Frontal cortex (tissue), 4 donors: ENCODE results near the gene RALGAPB. TPM values are rescaled to one million over a fixed set of nuclear protein-coding genes. Genes with fewer than 3 reads are reported as not detected.
"Not testable (repeated sequence)": the region's sequence is repeated elsewhere in the genome, so short reads cannot be mapped to it uniquely, and the experiment has no call there.

Experiments used
- DNase-seq, 2 donors: peaks; one replicate each; pipeline ENCODE4 v3.0.0; 2012; ENCODE audit warnings: low spot score in 2 of 2
- FAIRE-seq: peaks from 2 replicates; lab custom pipeline; 2012; peaks lifted over from hg19 to GRCh38; lab: Jason Lieb, UNC
- total RNA-seq: library from RNA; depleted of rRNA; stranded (reverse); fragments of >200 nt; gene quantifications from one replicate; pipeline ENCODE4 v1.2.3, GENCODE V29; 2014
- donor health status: control.
- donor health status: control.
- donor health status: control.

RALGAPB gene
- total RNA-seq, 1 donor from 2014 or later, result 35.5 TPM

DNA sequence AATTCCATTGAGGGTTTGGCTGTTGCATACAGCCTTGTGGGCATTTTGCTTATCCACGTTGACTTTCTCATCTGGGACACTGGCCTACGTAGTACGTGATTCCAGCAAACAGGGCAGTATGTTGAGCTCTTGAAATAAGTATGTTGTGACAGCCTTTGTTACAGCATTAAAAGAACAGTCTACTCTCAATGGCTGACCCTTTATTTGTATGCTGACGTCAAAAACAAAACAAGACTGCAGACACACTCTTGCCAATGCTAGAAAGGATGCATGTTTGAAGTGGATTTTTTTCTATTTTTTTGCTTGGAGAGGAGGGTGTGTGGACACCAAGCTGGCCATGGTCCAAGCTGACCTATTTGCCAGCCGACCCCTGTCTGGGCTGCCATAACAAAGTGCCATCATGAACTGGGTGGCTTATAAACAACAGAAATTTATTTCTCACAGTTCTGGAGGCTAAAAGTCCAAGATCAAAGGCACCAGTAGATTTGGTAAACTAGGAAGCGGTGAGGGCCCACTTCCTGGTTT, 26.7 kb upstream of the RALGAPB start:
- DNase-seq, result no peak
- FAIRE-seq, result no peak

DNA sequence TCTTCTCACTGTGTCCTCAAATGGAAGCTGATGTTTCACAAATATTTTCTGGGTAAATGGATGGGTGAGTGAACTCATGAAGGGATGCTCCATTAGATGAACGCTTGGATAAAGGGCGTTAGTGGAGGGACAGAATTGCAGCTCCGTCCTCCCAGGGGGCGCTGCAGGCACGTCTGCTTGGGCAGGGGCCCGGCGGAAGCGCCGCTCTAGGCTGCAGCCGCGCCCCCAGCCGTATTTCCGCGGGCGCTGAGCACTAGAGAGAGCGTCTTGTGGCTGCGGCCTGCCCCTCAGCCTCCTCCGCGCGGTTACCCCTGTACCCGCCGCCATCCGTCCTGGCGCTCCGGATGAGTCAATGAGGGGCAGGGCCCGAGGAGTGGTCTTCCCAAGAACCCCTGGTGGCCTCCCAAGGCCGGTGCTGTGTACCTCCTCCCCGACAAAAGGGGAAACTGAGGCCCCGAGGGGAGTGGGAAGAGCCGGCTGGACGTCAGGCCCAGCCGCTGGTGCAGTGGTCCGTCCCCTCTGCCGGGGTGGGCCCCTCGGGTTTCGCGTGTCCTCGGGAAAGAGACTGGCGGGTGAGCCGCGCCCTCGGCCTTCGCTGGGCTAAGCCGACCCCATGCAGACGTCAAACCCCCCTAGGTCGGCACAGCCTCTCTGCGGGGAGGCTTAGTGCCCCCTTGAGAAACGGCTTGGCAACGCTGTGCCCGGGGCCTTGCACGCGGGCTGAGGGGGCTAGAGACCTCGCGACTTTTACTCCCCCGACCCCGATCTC, 26.0 kb upstream of the RALGAPB start:
- DNase-seq, result peak; percentile 78 to 89

DNA sequence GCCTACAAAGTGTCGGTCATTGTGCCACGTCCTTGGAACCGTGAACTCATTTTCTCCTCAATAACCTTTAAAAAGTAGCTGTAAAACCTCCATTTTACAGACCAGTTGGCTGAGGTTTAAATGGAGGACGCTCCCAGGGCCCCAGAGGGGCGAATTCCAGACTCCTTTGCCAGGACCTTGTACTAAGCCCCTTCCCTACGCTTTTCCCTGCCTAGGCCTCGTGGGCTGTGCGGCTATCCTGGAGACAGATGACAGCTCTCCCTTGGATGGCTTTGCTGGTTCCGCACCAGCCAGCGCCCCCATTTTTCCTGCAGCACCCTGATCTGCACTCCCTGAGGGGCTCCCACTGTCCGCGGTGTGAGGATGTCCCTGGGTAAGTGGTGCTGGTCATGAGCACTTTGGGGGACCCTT, 25.4 kb upstream of the RALGAPB start:
- DNase-seq (no peak), FAIRE-seq (no peak)

More for the DNA sequence above, 26.0 kb upstream of the RALGAPB start:
- FAIRE-seq, result no peak

DNA sequence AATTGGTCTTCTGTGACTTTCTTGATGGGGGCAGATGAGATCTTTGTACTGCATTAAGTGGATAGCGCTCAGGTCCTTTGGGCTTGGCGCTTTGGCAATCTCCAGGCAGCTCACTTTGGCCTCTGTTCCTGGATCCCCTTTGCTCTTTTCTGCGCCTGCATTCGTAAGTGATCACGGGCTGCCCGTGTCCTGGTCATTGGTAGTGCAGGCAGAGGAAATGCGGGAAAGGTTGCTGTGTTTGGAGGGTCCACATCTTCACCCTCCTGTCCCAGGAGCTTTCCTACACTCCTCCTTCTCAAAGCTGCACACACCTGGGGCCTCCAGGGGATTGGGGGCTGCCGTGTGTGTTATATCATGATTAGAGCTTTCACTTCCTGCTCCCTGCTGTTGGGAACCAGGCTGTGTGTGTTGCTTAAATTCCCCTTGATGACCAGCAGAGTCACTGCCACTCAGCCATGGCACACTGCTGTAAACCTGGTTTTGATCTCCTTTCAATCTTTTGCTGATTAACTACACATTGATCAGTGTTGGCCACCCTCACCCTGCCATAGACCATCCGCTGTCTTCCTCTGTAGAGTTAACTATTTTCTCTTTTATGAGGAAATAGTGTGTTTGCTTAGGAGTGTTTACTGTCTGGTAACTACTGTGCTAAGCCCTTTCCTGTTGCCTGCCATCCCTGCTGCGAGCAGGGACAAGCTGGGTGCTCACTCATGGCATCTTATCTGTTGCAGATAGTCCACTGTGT, 24.5 kb upstream of the RALGAPB start:
- FAIRE-seq, result no peak
- DNase-seq, result no peak

DNA sequence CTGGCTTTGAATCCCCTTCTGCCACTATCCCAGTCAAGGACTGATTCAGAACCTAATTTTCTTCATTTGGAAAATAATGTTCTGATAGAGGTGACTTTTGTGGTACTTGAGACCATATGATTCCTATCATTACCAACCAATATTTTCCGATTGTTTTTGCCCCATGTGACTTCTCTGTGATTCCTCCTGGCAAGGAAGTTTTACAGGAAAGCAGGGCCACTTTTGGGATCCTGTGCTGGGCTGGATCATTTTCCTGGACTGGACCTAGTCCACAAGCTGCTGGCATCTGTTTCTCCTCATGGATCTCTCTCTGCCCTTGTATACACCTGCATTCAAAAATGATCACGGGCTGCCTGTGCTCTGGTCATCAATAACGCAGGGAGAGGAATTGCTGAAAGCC, 23.6 kb upstream of the RALGAPB start:
- DNase-seq, result no peak
- no peak for FAIRE-seq

DNA sequence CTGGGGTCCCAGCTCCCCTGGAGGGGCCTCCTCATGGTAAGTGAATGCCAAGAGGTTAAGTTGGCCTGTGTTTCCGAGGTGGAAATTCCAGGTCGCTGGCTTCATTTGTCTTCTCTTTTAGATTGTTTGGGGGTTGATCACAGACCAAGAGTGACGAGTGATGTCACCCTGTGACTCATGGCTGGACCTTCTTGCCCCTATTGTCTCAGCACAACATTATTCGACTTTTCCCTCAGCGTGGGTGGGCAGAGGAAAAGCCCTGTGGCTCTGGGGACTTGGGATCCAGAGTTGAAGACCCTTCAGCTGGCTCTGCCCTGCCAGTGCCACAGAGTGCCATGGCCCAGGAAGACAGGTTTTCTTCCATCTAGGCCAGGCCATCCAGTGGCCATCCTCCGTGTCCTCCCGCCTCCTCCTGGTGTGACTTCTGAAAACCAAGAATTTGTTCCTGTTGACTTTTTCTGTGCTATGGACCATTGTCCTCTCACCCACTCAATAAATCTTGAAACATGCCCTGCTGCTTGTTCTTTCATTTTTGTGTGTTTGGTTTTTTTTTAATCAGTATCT, 22.1 kb upstream of the RALGAPB start:
- DNase-seq, result no peak
- no peak for FAIRE-seq

DNA sequence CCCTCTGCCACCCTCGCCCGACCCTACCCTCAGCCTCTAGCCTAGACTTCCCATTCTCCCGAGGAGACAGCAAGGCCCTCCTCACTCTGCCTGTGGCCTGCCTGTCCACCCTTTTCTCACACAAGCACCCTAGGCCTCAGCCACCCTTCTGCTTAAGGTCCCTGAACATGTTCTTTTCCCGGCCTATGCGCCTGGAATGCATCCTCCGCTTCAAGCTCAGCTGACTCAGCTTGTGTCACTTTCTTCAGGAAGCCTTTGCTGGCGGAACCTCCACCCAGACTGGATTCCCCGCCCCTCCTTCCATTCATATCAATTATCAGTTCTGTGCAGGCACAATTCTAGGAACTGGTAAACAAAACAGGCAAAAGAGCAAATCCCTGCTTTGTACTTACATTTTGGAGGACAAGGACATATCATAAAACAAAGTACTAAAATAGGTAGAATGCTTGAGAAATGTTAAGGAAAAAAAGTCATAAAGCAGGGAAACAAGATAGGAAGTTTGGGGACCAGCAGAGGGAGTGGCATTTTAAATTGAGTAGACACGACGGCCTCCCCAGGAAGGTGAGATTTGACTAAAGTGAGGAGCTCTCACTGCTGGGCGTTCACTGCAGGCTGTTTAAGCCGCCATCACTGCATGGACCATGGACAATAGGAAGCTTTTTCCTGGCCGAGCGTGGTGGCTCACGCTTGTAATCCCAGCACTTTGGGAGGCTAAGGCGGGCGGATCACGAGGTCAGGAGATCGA, 19.6 kb upstream of the RALGAPB start:
- DNase-seq (no peak), FAIRE-seq (no peak)

DNA sequence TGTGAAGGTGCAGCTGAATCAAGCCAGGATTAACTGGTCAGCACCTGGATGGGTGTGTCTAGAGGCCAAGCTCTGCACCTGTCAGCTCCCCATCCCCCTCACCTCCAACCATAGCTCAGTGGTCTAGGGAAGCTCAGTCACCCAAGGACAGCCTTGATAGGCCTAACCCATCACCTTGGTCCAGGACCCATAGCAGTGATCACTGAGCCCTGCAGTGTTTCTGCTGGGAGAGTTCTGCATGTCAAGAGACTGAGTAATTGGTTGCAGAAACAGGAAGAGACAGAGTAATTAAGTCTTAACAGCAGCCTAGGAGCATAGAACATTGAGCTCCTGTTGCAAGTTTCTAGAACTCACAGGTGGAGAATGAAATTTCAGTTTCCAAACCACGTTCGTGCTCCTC, 18.7 kb upstream of the RALGAPB start:
- DNase-seq (no peak), FAIRE-seq (no peak)

DNA sequence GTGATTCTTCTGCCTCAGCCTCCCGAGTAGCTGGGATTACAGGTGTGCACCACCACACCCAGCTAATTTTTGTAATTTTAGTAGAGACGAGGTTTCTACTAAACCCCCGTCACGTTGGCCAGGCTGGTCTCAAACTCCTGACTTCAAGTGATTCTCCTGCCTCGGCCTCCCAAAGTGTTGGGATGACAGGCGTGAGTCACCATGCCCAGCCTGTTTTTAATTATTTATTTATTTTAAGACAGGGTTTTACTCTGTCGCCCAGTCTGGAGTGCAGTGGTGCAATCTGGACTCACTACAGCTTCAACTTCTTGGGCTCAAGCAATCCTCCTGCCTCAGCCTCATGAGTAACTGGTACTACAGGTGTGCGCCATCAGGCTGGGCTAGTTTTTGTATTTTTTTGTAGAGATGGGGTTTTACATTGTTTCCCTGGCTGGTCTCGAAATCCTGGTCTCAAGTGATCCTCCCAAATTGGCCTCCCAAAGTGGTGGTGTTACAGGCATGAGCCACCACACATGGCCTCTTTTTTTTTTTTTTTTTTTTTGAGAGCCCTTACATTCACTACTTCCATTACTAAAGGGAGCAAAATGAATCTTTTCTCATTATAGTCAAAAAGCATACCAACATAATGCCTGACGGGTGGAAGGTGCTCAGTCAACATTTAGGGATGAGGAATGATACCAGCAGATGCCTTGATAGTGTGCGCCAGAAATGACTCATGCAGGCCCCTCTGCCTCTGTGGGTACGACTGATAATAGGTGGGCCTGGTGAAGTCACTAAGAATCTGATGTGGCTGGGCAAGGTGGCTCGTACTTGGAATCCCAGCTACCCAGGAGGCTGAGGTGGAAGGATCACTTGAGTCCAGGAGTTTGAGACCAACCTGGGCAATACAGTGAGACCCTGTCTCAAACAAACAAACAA, 17.8 kb upstream of the RALGAPB start:
- FAIRE-seq, result no peak

DNA sequence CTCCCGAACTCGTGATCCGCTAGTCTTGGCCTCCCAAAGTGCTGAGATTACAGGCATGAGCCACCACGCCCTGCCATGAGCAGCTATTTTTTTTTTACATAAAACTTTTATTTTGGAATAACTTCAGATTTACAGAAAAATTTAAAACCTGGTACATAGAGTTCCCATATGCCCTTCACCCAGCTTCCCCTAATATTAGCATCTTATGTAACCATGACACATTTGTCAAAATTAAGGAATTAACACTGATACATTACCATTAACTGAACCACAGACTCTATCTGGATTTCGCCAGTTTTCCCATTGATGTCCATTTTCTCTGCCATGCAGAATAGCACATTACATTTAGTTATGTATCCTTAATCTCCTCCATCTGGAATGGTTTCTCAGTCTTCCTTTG, 14.3 kb upstream of the RALGAPB start:
- FAIRE-seq, result no peak

More for the DNA sequence above, 17.8 kb upstream of the RALGAPB start:
- DNase-seq, result no peak

DNA sequence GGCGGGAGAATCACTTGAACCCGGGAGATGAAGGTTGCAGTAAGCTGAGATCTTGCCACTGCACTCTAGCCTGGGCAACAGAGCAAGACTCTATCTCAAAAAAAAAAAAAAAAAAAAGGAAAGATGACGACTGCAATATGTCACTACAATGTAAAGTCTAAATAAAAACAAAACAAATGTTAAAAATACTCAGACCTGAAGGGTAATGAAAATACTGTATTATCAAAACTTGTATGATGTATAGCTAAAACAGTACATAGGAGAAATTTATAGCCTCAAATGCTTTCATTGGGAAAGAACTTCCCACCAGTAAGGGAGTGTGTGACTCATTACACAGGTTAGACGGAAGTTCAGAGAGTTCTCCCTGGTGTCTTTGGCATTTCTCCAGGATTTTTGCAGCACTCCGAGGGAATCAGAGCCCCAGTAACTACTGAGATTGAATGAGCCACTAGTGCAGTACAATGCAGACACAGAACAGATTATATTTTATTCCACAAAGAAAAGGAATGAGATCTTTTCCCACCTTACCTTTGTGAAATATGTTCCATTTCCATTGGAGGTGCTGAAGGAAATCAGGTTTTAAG, 12.5 kb upstream of the RALGAPB start:
- DNase-seq, result no peak

More for the DNA sequence above, 14.3 kb upstream of the RALGAPB start:
- no peak for DNase-seq

DNA sequence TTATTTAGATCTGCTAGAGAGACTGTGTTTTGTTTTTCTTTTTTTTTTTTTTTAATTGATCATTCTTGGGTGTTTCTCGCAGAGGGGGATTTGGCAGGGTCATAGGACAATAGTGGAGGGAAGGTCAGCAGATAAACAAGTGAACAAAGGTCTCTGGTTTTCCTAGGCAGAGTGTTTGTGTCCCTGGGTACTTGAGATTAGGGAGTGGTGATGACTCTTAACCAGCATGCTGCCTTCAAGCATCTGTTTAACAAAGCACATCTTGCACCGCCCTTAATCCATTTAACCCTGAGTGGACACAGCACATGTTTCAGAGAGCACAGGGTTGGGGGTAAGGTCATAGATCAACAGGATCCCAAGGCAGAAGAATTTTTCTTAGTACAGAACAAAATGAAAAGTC, 12.0 kb upstream of the RALGAPB start:
- not testable (repeated sequence) for FAIRE-seq, DNase-seq

More for the DNA sequence above, 12.5 kb upstream of the RALGAPB start:
- no peak for FAIRE-seq

DNA sequence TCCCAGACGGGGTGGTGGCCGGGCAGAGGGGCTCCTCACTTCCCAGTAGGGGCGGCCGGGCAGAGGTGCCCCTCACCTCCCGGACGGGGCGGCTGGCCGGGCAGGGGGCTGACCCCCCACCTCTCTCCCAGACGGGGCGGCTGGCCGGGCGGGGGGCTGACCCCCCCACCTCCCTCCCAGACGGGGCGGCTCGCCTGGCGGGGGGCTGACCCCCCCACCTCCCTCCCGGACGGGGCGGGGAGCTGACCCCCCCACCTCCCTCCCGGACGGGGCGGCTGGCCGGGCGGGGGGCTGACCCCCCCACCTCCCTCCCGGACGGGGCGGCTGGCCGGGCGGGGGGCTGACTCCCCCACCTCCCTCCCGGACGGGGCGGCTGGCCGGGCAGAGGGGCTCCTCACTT, 11.5 kb upstream of the RALGAPB start:
- not testable (repeated sequence) for FAIRE-seq, DNase-seq

DNA sequence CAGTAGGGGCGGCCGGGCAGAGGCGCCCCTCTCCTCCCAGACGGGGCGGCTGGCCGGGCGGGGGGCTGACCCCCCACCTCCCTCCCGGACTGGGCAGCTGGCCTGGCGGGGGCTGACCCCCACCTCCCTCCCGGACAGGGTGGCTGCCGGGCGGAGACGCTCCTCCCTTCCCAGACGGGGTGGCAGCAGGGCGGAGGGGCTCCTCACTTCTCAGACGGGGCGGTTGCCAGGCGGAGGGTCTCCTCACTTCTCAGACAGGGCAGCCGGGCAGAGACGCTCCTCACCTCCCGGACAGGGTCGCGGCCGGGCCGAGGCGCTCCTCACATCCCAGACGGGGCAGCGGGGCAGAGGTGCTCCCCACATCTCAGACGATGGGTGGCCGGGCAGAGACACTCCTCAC, 11.1 kb upstream of the RALGAPB start:
- not testable (repeated sequence) for FAIRE-seq, DNase-seq

DNA sequence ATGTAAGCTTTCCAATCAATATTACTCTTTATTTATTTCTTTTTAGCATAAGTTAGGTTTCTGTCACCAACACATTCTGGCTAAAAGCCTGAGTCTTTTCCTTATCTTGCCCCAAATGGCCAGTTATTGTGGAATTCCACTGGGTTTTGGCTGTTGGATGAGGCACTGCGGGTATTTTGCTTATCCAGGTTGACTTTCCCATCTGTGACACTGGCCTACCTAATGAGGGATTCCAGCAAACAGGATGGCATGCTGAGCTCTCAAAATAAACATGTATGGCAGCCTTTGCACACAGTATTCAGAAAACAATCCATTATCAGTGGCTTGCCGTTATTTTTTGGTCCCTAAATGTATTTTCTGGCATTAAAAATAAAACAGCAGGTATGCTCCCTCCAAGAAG, 6.5 kb upstream of the RALGAPB start:
- no peak for DNase-seq
- FAIRE-seq, result no peak

DNA sequence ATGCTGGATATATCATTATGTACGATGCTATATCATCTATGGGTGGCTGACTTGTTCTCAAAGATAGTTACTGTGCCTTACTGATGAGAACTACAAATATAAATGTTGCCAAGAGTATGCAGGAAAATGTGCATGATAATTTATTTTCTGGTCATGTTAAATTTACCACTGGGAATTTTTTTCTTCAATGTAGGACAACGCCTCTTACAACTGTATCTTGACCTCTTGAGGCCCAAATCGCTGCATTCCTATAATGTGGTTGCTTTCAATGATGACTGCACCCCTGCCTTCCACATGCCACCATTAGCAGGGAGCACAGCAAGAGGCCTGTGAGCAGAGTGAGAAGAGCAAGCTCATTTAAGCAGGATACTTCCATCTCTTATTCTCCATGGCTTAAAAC, 5.7 kb upstream of the RALGAPB start:
- FAIRE-seq, result no peak

DNA sequence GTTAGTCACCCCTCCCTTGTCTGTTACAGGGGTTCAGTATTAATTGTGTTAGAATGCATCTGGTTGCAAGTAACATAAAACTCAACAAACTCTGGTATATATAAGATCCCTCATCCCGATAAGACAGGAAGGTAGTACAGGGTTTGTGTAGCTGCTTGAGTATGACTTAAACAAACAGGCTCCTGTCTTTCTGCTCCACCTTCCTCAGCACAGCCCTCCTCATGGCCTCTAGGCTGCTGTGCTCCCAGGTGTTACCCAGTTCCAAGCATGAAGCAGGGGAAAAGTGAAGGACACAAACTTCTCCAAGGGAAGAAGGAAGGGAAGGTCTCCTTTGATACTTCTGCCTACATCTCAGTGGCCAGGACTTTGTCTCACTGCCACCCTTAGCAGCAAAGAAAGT, 1.4 kb upstream of the RALGAPB start:
- DNase-seq (no peak), FAIRE-seq (no peak)

More for the DNA sequence above, 5.7 kb upstream of the RALGAPB start:
- DNase-seq, result no peak

DNA sequence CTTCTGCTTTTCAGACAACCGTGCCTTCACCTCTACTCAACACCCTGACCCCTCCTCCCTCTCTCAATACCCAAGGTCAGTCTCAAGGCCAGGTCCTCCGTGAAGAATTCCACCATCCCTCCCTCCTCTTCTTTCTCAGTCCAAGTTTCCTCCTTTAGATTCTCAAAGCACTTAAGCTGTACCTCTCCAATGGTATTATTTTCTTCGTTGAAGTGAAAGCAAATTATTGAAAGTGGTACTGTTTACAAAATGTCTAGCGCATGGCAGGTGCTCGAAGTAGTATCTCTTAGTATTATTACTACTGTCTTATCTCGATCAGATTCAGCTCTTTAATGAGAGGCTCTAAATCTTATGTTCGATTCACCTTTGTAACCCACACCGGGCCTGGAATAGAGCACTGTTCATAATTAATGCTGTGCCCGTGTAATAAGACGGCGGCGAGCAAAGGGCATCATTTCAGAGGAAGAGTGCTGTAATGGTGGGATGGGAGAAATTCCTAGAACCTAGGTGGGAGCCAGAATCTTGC, 593 bp upstream of the RALGAPB start:
- FAIRE-seq (no peak), DNase-seq (no peak)
